GM18873 (cell line): ENCODE data around the gene CEP95.
"Not testable (repeated sequence)": the region's sequence is repeated elsewhere in the genome, so short reads cannot be mapped to it uniquely, and the experiment has no call there.

Experiments
- ATAC-seq: cut with Tn5 transposase; IDR thresholded peaks from one replicate; pipeline ENCODE4 v1.9.1; 2021; ENCODE audit warnings: mild to moderate bottlenecking, moderate library complexity, moderate number of reproducible peaks; ENCODE audit not compliant: unreplicated experiment, low FRiP score

The CEP95 gene

GRCh38 chr17:64555281-64555680 is 48.5 kb downstream of the CEP95 start:
- no peak for ATAC-seq

GRCh38 chr17:64564098-64564497 is 57.3 kb downstream of the CEP95 start:
- ATAC-seq, result no peak

GRCh38 chr17:64565563-64565962 is 58.8 kb downstream of the CEP95 start:
- no peak for ATAC-seq

GRCh38 chr17:64571746-64572145 is 65.0 kb downstream of the CEP95 start:
- no peak for ATAC-seq

GRCh38 chr17:64572682-64573154 is 65.9 kb downstream of the CEP95 start:
- no peak for ATAC-seq

GRCh38 chr17:64573214-64573613 is 66.4 kb downstream of the CEP95 start:
- no peak for ATAC-seq

GRCh38 chr17:64574646-64575045 is 67.9 kb downstream of the CEP95 start:
- no peak for ATAC-seq

GRCh38 chr17:64575431-64575830 is 68.7 kb downstream of the CEP95 start:
- ATAC-seq, result no peak

GRCh38 chr17:64577025-64577424 is 70.2 kb downstream of the CEP95 start:
- not testable (repeated sequence) for ATAC-seq

GRCh38 chr17:64579917-64580316 is 73.1 kb downstream of the CEP95 start:
- ATAC-seq, result no peak

GRCh38 chr17:64580384-64581315 is 73.9 kb downstream of the CEP95 start:
- no peak for ATAC-seq

- ATAC-seq, result no peak
Measured at GRCh38 chr17:64583038-64583437, 76.3 kb downstream of the CEP95 start.

- ATAC-seq, result no peak
Measured at GRCh38 chr17:64585146-64585545, 78.4 kb downstream of the CEP95 start.
